ENCODE results near the gene SUPT16H. TPM values are rescaled to one million over a fixed set of nuclear protein-coding genes. Genes with fewer than 3 reads are reported as not detected.

Gene SUPT16H
- total RNA-seq, result 10 to 100 TPM; 14.8 to 29.4 (median 19.9) TPM
- polyA plus RNA-seq, result 10 to 100 TPM; 19.5 to 31.6 TPM

- TF ChIP-seq CTCF (IDR thresholded peaks at IDR 0.05), result no peak
- DNase-seq, result peak; percentile 91 to 95 (median 93)
- FAIRE-seq, result peak; percentile 82
- peak within 1 kb of the TSS; percentile 62 to 93 (median 82) for H3K27ac ChIP-seq
- H3K27me3 ChIP-seq, result no peaks in the 10 kb centered on the region
- H3K4me3 ChIP-seq, result peak within 1 kb of the TSS; percentile 38 to 76 (median 68)
- peaks cover 6 to 14% (median 10%) of the 10 kb centered on the region in 3 donors for H3K4me1 ChIP-seq
- WGBS, 2 donors, result 0% methylated on average over 54 of the region's 54 CpGs
- intact Hi-C loops (cut with DNase I), result no loop called here
- H3K9me3 ChIP-seq, result no peaks in the 10 kb centered on the region
- peak; percentile 96 to 99 (median 97) for ATAC-seq
- H3K36me3 ChIP-seq, result peaks cover 0 to 10% (median 0%) of the 10 kb centered on the region in 3 donors
Observed at GRCh38 chr14:21383848-21384493, at the start of gene SUPT16H. Gene SUPT16H, minus strand, starts transcription at chr14:21384019. Its CDS starts 92 bp downstream, at chr14:21383927.

- intact Hi-C loops (cut with DNase I), result no loop called here
- no peak for ATAC-seq
- Histone ChIP-seq H3K9me3 (no peaks in the 10 kb centered on the region), H3K4me3 (no peak overlapping the region), H3K27ac (no peak overlapping the region), H3K4me1 (peaks cover 0 to 7% (median 5%) of the 10 kb centered on the region in 3 donors), H3K36me3 (peaks cover 0 to 19% (median 7%) of the 10 kb centered on the region in 3 donors), H3K27me3 (no peaks in the 10 kb centered on the region)
- WGBS, 2 donors, result 83 to 95% methylated on average over 2 of the region's 2 CpGs
- no peak for FAIRE-seq
- no peak for TF ChIP-seq CTCF (IDR thresholded peaks at IDR 0.05)
- no peak for DNase-seq
Observed at GRCh38 chr14:21431126-21431525, 47.3 kb upstream of the SUPT16H start.

- peaks cover 0 to 25% (median 23%) of the 10 kb centered on the region in 3 donors for H3K36me3 ChIP-seq
- FAIRE-seq, result no peak
- DNase-seq, result peak; percentile 58 to 87 (median 72)
- H3K4me1 ChIP-seq, result peaks cover 0 to 3% (median 0%) of the 10 kb centered on the region in 3 donors
- H3K9me3 ChIP-seq, result no peaks in the 10 kb centered on the region
- H3K27ac ChIP-seq, result no peak overlapping the region
- H3K4me3 ChIP-seq, result no peak overlapping the region
- no peaks in the 10 kb centered on the region for H3K27me3 ChIP-seq
- intact Hi-C loops (cut with DNase I), result no loop called here
- peak; percentile 69 to 95 (median 88) for ATAC-seq
- WGBS, 2 donors, result 27 to 39% methylated on average over 4 of the region's 4 CpGs
- TF ChIP-seq CTCF (IDR thresholded peaks at IDR 0.05), result no peak
Observed at GRCh38 chr14:21428930-21429329, 45.1 kb upstream of the SUPT16H start.

- FAIRE-seq, result no peak
- H3K4me1 ChIP-seq, result peaks cover 0 to 3% (median 0%) of the 10 kb centered on the region in 3 donors
- no peak for ATAC-seq
- no peak overlapping the region for H3K27ac ChIP-seq
- no peaks in the 10 kb centered on the region for H3K9me3 ChIP-seq
- no peak for DNase-seq
- 79 to 100% methylated on average over 1 of the region's 1 CpG for WGBS, 2 donors
- no peak for TF ChIP-seq CTCF (IDR thresholded peaks at IDR 0.05)
- H3K4me3 ChIP-seq, result no peak overlapping the region
- no peaks in the 10 kb centered on the region for H3K27me3 ChIP-seq
- intact Hi-C loops (cut with DNase I), result no loop called here
- peaks cover 4 to 38% (median 28%) of the 10 kb centered on the region in 3 donors for H3K36me3 ChIP-seq
Observed at GRCh38 chr14:21426692-21427091, 42.9 kb upstream of the SUPT16H start.

- no peaks in the 10 kb centered on the region for H3K4me1 ChIP-seq
- H3K27me3 ChIP-seq, result no peaks in the 10 kb centered on the region
- H3K27ac ChIP-seq, result no peak overlapping the region
- H3K4me3 ChIP-seq, result no peak overlapping the region
- no peak for TF ChIP-seq CTCF (IDR thresholded peaks at IDR 0.05)
- peaks cover 4 to 54% (median 35%) of the 10 kb centered on the region in 3 donors for H3K36me3 ChIP-seq
- WGBS, 2 donors, result 90 to 92% methylated on average over 5 of the region's 5 CpGs
- FAIRE-seq (no peak), ATAC-seq (no peak), DNase-seq (no peak)
- H3K9me3 ChIP-seq, result no peaks in the 10 kb centered on the region
- intact Hi-C loops (cut with DNase I), result loop anchor here in 1 of 3 donors (10.0 kb wide), 1 partner anchor 55 kb away; no protein-coding TSS in a partner anchor
Observed at GRCh38 chr14:21419528-21419927, 35.7 kb upstream of the SUPT16H start.
